GM10266 (cell line): ENCODE results near the gene ANKRD22.
"Not testable (repeated sequence)": the region's sequence is repeated elsewhere in the genome, so short reads cannot be mapped to it uniquely, and the experiment has no call there.

ENCODE experiments used
- DNase-seq: peaks from one replicate; pipeline ENCODE4 v3.0.0; 2012; ENCODE audit errors: extremely low spot score
- CTCF ChIP-seq: IDR thresholded peaks from 2 replicates; pipeline ENCODE4 v1.5.1; 2012; ENCODE audit warnings: mild to moderate bottlenecking, low read depth; ENCODE audit not compliant: control insufficient read depth, insufficient read depth; ENCODE audit errors: missing control alignments

ANKRD22 gene

GRCh38 chr10:88892222-88892967 lies 40.8 kb upstream of the ANKRD22 start:
- DNase-seq = no peak
- no peak for TF ChIP-seq CTCF

- no peak for TF ChIP-seq CTCF
- DNase-seq = no peak
Observed at GRCh38 chr10:88890681-88891381, 39.2 kb upstream of the ANKRD22 start.

- DNase-seq = peak; percentile 38
Observed at GRCh38 chr10:88889559-88890337, 38.1 kb upstream of the ANKRD22 start.

GRCh38 chr10:88888810-88889445 lies 37.3 kb upstream of the ANKRD22 start:
- TF ChIP-seq CTCF = no peak
- no peak for DNase-seq

More at GRCh38 chr10:88889559-88890337, 38.1 kb upstream of the ANKRD22 start:
- TF ChIP-seq CTCF = no peak

- no peak for TF ChIP-seq CTCF
- peak; percentile 37 for DNase-seq
Observed at GRCh38 chr10:88886557-88886956, 34.9 kb upstream of the ANKRD22 start.

GRCh38 chr10:88883448-88883809 lies 31.8 kb upstream of the ANKRD22 start:
- TF ChIP-seq CTCF = no peak
- DNase-seq = no peak

GRCh38 chr10:88882646-88883447 lies 31.2 kb upstream of the ANKRD22 start:
- DNase-seq = not testable (repeated sequence)
